Epithelial cell of proximal tubule (primary cell): ENCODE results near the gene PLD4. TPM values are rescaled to one million over a fixed set of nuclear protein-coding genes. Genes with fewer than 3 reads are reported as not detected.

Source experiments
- DNase-seq: peaks from one replicate; pipeline ENCODE4 v3.0.0-alpha.2; 2011; ENCODE audit warnings: low read depth
- H3K4me3 ChIP-seq: 2 replicates; pipeline ENCODE4 v1.5.1; 2011; ENCODE audit warnings: low read depth, mild to moderate bottlenecking, low read length
- total RNA-seq: library from RNA; depleted of rRNA; stranded (reverse); fragments of >200 nt; gene quantifications from 2 replicates; pipeline ENCODE4 v1.2.3, GENCODE V29; 2015
- TF ChIP-seq, protein P1 (sequence below): conservative IDR thresholded peaks from 2 replicates; pipeline ENCODE4 v1.5.1; 2012; ENCODE audit warnings: low read depth, mild to moderate bottlenecking, low read length

PLD4 gene
- total RNA-seq, 1 donor from 2014 or later = not detected

DNA sequence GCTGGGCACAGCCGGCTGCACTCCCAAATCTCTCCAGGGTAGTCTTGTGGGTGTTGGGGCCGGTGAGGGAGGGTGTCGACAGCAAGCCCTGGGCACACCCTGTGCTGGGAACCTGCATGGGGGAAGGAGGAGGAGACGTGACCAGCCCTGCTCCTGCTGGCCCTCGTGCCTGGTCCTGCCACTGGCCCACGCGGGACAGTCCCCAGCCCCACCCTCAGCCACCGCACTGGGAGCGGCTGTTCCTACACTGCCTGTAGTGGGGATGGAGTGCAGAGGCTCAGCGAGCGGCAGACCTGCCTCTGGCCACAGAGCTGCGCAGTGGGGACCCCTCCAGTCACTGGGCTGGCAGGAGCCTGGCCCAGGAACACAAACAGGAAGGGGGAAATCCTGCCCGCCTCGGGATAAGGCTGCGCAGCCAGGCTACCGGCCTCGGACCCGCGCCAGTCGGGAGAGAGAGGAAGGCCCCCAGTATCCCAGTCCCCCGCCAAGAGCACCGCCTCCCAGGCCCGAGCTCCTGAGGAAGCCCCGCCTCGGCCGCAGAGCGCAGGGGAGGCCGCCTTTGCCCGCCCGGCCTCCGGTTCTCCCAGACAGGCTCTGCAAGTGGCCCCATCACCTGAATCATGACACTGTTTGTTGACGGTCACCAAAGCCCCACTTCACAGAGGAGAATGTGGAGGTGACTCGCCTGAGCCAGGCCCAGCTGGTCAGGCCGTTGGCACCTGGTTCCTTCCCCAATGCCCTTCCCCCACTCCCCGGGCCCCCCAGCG lies 42.9 kb downstream of the PLD4 start:
- TF ChIP-seq, protein P1, sequence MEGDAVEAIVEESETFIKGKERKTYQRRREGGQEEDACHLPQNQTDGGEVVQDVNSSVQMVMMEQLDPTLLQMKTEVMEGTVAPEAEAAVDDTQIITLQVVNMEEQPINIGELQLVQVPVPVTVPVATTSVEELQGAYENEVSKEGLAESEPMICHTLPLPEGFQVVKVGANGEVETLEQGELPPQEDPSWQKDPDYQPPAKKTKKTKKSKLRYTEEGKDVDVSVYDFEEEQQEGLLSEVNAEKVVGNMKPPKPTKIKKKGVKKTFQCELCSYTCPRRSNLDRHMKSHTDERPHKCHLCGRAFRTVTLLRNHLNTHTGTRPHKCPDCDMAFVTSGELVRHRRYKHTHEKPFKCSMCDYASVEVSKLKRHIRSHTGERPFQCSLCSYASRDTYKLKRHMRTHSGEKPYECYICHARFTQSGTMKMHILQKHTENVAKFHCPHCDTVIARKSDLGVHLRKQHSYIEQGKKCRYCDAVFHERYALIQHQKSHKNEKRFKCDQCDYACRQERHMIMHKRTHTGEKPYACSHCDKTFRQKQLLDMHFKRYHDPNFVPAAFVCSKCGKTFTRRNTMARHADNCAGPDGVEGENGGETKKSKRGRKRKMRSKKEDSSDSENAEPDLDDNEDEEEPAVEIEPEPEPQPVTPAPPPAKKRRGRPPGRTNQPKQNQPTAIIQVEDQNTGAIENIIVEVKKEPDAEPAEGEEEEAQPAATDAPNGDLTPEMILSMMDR = no peak
- no peak for DNase-seq
- H3K4me3 ChIP-seq = peak overlapping the region; percentile 31

DNA sequence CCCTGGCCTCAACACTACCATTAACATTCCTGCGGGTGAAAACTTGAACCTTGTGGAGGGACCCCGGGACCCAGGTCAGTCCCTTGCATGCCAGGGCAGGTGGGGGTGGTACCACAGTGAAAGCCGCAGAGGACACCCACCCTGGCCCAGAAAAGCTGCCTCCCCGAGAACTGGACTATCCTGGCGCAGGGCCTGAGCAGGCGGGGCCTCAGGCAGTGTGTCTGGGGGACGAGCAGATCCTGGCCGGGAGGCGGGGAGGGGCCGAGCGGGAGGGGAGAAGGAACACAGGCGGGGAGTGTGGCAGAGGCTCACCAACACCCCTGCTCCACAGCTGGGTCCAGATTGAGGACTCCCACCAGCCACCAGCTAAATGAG lies 43.5 kb downstream of the PLD4 start:
- peak overlapping the region; percentile 31 for H3K4me3 ChIP-seq
- TF ChIP-seq, protein P1 = no peak
- no peak for DNase-seq

DNA sequence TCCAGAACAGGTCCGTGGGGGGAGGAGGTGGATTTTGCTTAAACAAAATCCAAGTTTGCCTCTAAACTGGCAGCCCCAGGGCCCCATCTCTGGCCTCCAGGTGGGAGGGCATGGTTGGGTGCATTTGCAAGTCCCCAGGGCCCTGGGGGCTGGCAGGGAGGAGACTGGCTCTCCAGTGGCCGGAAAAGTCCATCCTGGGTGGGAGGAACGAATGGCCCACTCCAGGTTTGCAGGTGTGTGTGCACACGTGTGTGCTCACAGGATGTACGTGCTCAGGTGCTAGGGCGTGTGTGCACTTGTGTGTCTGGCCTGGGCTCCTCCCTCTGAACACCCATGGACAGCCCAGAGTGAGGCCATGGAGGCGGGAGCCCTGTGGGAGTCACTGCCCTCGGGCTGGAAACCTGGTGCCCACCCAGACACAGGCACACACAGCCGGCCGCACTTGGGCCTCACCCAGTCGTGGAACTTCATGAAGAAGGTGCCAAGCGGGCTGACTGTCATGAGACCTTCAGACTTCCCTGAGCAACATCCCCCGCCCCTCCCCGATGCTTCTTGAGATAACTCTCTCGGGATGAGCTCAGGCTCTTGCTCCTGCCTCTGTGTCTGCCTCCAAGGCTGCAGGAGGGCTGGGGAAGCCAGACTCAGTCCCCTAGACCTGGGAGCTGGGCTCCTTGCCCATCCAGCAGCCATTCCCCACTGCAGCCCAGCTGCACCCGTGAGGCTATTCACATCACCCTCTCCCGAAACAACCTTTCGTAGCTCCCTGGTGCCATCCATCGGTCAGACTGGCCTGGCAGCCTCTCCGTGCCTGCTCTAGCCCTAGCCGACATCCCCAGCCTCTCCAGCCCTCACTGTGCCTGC lies 44.1 kb downstream of the PLD4 start:
- no peak for DNase-seq
- TF ChIP-seq, protein P1 = no peak
- H3K4me3 ChIP-seq = peak overlapping the region; percentile 31

DNA sequence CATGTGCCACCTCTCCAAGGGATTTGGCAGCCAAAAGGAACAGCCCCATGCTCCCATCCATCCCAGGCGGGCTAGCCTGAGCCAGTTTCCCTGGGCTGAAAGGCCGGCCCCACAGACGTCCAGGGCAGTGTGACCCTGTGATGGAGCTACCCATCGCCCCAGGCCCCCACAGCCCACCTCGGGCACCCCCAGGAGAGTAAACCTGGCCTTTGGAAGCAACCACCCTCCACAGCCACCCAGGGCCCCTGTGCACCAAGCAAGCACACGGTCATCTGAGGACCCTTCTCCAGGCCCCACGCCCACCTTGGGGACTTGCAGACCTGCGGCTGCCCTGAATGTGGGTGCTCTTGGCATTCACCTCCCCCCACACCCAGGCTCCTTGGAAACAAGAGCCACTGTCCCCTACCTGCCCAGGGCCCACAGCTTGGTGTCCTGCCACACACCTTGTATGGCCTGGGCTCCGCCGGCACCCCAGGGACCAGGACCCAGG lies 45.1 kb downstream of the PLD4 start:
- H3K4me3 ChIP-seq = peak overlapping the region; percentile 30
- TF ChIP-seq, protein P1 = no peak
- no peak for DNase-seq

DNA sequence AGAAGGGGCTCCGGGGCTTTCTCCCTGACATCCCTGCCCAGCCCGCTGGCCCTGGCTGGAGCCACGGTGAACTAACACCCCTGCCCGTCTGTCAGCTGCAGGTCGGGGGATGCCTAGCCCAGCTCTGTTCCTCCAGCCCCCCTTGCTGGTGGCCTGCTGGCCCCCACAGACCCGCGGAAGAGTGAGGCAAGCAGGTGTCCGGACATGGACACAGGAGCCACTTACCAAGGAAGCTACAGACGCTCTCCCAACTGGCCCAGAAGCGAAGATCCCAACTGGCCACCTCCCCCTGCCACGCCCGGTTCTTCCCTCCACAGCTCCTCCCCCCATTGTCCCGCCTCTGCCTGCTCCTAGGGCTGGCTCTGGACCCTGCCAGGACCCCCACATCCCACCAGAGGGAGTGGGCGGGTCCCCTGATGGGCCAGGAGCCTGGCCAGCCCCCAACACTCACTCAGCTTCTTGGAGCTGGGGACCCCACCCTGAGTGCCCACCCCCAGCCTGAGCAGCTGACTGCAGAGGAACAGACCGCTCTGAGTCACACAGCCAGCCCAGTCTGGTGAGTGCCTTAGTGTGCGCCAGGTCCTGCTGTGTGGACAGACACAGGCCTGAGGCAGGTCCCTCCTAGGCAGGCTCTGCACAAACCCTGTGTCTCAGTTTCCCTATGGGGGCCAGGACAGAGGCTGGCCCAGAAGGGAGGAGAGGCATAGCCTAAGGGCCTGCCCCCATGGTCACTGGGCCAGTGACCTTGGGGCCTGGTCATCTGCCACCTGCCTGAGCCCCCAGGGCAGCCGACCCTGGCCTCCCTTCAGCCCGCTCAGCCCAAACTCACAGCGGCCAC lies 45.8 kb downstream of the PLD4 start:
- TF ChIP-seq, protein P1 = no peak

DNA sequence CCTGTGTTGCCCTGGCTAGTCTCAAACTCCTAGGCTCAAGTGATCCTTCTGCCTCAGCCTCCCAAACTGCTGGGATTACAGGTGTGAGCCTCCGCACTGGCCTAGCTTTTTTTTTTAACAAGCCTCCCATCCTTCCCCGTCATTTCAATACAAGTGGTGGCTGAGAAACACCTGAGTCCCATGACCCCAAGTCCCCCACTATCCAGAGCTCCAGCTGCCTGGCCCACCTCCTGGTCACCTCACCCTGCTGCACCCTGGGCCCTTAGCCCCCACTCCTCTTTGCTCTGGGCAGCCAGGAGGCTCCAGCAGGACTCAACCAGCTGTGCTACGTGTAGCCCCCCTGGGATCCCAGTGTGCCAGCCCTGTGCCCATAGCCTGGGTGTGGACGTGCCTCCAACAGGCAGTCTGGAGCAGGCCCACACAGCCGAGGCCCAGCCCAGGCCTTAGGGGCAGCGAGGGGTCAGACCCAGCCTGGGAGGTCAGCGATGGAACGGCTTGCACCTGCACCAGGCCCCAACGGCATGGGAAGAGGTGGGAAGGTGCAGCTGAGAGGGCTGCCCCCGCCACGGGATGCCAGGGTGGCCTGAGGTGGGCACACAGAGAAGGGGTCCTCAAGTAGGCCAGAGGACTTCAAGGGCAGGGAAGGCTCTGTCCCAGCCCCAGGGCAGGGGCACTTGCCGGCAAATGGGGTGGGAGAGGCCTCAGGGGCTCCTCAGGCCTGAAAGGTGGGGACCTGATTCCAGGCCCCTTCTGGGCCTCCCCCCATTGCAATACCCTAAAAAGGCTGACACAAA lies 47.0 kb downstream of the PLD4 start:
- no peak for DNase-seq
- no peak overlapping the region for H3K4me3 ChIP-seq
- TF ChIP-seq, protein P1 = no peak

More for the DNA sequence above, 45.8 kb downstream of the PLD4 start:
- H3K4me3 ChIP-seq = peak overlapping the region; percentile 30
- no peak for DNase-seq
